ENCODE measurements around the gene PDRG1. TPM values are rescaled to one million over a fixed set of nuclear protein-coding genes. Genes with fewer than 3 reads are reported as not detected.

The PDRG1 gene
- total RNA-seq, 1 donor from 2014 or later = 20.6 TPM

DNA sequence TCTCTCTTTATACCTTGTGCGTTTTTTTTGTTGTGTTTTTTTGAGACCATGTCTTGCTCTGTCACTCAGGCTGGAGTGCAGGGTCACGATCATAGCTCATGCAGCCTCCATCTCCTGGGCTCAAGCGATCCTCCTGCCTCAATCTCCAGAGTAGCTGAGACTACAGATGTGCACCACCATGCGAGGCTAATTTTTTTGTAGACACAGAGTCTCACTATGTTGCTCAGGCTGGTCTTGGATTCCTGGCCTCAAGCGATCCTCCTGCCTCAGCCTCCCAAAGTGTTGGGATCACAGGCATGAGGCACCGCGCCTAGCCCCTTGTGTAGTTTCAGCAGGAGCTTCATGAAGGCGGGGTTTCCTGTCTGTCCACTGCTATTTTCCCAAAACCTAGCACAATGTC lies 27.3 kb downstream of the PDRG1 start:
- Histone ChIP-seq H3K4me2 (ENCODE audit: low read length) (no peak overlapping the region), H3K27ac (ENCODE audit: low read depth, low read length) (no peak overlapping the region), H3K4me1 (ENCODE audit: insufficient read depth, low read length) (no peaks in the 10 kb centered on the region), H3K79me2 (ENCODE audit: insufficient read depth, low read length) (no peaks in the 10 kb centered on the region), H2AFZ (ENCODE audit: low read depth, low read length) (no peak overlapping the region), H3K9me3 (ENCODE audit: insufficient read depth, low read depth, low read length) (no peaks in the 10 kb centered on the region), H3K4me3 (ENCODE audit: insufficient read depth, low read depth, low read length) (no peak overlapping the region), H4K20me1 (ENCODE audit: insufficient read depth, low read length) (no peaks in the 10 kb centered on the region), H3K27me3 (ENCODE audit: insufficient read depth, low read length) (peaks cover 4% of the 10 kb centered on the region), H3K9ac (ENCODE audit: low read length) (no peak overlapping the region), H3K36me3 (ENCODE audit: insufficient read depth, low read length) (no peaks in the 10 kb centered on the region)
- FAIRE-seq (no peak), DNase-seq (ENCODE audit: low read depth) (no peak)
- peaks cover 3% of the 10 kb centered on the region for H3K9me3 Mint-ChIP-seq (ENCODE audit: unreplicated experiment)
- no peaks in the 10 kb centered on the region for H3K36me3 Mint-ChIP-seq (ENCODE audit: low read depth, unreplicated experiment)
- TF ChIP-seq, protein P1, sequence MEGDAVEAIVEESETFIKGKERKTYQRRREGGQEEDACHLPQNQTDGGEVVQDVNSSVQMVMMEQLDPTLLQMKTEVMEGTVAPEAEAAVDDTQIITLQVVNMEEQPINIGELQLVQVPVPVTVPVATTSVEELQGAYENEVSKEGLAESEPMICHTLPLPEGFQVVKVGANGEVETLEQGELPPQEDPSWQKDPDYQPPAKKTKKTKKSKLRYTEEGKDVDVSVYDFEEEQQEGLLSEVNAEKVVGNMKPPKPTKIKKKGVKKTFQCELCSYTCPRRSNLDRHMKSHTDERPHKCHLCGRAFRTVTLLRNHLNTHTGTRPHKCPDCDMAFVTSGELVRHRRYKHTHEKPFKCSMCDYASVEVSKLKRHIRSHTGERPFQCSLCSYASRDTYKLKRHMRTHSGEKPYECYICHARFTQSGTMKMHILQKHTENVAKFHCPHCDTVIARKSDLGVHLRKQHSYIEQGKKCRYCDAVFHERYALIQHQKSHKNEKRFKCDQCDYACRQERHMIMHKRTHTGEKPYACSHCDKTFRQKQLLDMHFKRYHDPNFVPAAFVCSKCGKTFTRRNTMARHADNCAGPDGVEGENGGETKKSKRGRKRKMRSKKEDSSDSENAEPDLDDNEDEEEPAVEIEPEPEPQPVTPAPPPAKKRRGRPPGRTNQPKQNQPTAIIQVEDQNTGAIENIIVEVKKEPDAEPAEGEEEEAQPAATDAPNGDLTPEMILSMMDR (IDR thresholded peaks at IDR 0.05; ENCODE audit: insufficient read depth, low read depth, low read length) = no peak
- no peak for TF ChIP-seq EZH2 (IDR thresholded peaks at IDR 0.05; ENCODE audit: insufficient read depth, low read length)
- peaks cover 22% of the 10 kb centered on the region for H3K27me3 Mint-ChIP-seq (ENCODE audit: low read depth, unreplicated experiment)
- no peak overlapping the region for H3K27ac Mint-ChIP-seq (ENCODE audit: unreplicated experiment)
- no peak overlapping the region for H3K4me3 Mint-ChIP-seq (ENCODE audit: unreplicated experiment)
- H3K4me1 Mint-ChIP-seq (ENCODE audit: low read depth, unreplicated experiment) = no peaks in the 10 kb centered on the region

DNA sequence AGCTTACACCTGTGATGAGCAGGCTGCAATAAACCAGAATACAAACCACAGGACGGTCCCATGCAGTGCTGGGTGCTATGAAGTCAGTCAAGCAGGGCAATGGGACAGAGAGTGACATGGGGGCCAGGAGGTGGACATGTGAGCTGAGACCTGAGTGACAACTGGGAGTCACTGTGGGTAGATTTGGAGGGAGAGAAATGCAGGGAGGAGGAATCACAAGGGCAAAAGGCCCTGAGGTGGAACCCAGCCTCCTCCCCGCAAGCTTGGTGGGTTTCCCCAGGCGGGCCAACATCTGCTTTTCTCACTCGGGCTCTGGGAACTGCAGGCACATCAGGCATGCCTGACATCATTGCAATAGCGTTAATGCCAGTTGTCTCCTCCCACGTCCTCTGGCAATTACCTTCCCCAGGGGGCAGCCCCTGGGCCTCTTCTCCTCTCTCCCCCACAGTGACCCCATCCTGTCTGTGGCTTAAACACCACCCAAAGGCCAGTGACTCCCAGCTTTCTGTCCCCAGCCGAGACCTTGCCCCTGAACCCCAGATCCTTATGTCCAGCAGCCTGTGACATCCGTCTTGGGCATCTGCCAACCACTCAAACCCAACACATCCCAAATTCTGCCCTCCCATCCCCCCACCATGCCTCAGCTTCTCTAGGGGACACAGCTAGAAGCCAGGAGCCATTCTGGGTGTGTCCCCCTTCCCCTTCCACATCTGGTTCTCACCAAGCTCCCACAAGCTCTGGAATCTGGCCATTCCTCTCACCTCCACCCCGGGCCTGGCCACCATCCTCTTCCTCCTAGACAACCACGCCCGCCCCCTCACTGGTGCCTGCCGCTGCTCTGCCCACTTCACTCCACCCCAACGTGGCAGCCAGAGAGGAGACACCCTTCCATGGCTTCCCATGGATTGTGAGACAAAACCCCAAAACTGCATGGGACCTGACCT lies 28.2 kb downstream of the PDRG1 start:
- Mint-ChIP-seq H3K9me3 (ENCODE audit: unreplicated experiment) (peaks cover 3% of the 10 kb centered on the region), H3K36me3 (ENCODE audit: low read depth, unreplicated experiment) (no peaks in the 10 kb centered on the region), H3K4me3 (ENCODE audit: unreplicated experiment) (peak overlapping the region; percentile 55), H3K4me1 (ENCODE audit: low read depth, unreplicated experiment) (no peaks in the 10 kb centered on the region), H3K27ac (ENCODE audit: unreplicated experiment) (peak overlapping the region; percentile 48), H3K27me3 (ENCODE audit: low read depth, unreplicated experiment) (peaks cover 22% of the 10 kb centered on the region)
- TF ChIP-seq, protein P1 (IDR thresholded peaks at IDR 0.05; ENCODE audit: insufficient read depth, low read depth, low read length) = no peak
- TF ChIP-seq EZH2 (IDR thresholded peaks at IDR 0.05; ENCODE audit: insufficient read depth, low read length) = no peak
- H3K4me3 ChIP-seq (ENCODE audit: insufficient read depth, low read depth, low read length) = no peak overlapping the region
- DNase-seq (ENCODE audit: low read depth) (no peak), FAIRE-seq (no peak)
- no peaks in the 10 kb centered on the region for H3K36me3 ChIP-seq (ENCODE audit: insufficient read depth, low read length)
- no peaks in the 10 kb centered on the region for H3K79me2 ChIP-seq (ENCODE audit: insufficient read depth, low read length)
- H4K20me1 ChIP-seq (ENCODE audit: insufficient read depth, low read length) = no peaks in the 10 kb centered on the region
- no peaks in the 10 kb centered on the region for H3K4me1 ChIP-seq (ENCODE audit: insufficient read depth, low read length)
- no peaks in the 10 kb centered on the region for H3K9me3 ChIP-seq (ENCODE audit: insufficient read depth, low read depth, low read length)
- H3K27me3 ChIP-seq (ENCODE audit: insufficient read depth, low read length) = peaks cover 6% of the 10 kb centered on the region
- no peak overlapping the region for H3K9ac ChIP-seq (ENCODE audit: low read length)
- H3K4me2 ChIP-seq (ENCODE audit: low read length) = no peak overlapping the region
- H2AFZ ChIP-seq (ENCODE audit: low read depth, low read length) = no peak overlapping the region
- no peak overlapping the region for H3K27ac ChIP-seq (ENCODE audit: low read depth, low read length)

DNA sequence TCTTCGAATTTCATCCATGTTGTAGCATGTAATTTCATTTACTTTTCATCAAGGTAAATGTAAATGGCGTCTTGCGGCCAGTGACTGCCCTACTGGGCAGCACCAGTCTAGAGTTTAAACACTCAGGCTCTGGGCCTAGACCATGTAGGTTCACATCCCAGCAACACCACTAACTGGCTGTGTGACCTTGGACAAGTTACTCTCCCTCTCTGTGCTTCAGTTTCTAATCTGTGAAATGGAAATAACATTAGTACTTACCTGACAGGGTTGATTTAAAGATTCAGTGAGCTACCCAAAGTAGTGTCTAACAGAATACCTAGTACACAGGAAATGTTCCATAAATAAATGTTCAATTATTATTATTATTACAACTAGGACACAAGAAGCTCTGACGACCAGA lies 29.3 kb downstream of the PDRG1 start:
- Mint-ChIP-seq H3K36me3 (ENCODE audit: low read depth, unreplicated experiment) (no peaks in the 10 kb centered on the region), H3K4me1 (ENCODE audit: low read depth, unreplicated experiment) (peaks cover 4% of the 10 kb centered on the region), H3K4me3 (ENCODE audit: unreplicated experiment) (no peak overlapping the region), H3K9me3 (ENCODE audit: unreplicated experiment) (peaks cover 3% of the 10 kb centered on the region), H3K27ac (ENCODE audit: unreplicated experiment) (no peak overlapping the region), H3K27me3 (ENCODE audit: low read depth, unreplicated experiment) (peaks cover 22% of the 10 kb centered on the region)
- Histone ChIP-seq H3K36me3 (ENCODE audit: insufficient read depth, low read length) (no peaks in the 10 kb centered on the region), H4K20me1 (ENCODE audit: insufficient read depth, low read length) (no peaks in the 10 kb centered on the region), H2AFZ (ENCODE audit: low read depth, low read length) (no peak overlapping the region), H3K9ac (ENCODE audit: low read length) (no peak overlapping the region), H3K4me1 (ENCODE audit: insufficient read depth, low read length) (no peaks in the 10 kb centered on the region), H3K27ac (ENCODE audit: low read depth, low read length) (no peak overlapping the region), H3K79me2 (ENCODE audit: insufficient read depth, low read length) (no peaks in the 10 kb centered on the region), H3K9me3 (ENCODE audit: insufficient read depth, low read depth, low read length) (no peaks in the 10 kb centered on the region), H3K27me3 (ENCODE audit: insufficient read depth, low read length) (peaks cover 9% of the 10 kb centered on the region), H3K4me2 (ENCODE audit: low read length) (no peak overlapping the region), H3K4me3 (ENCODE audit: insufficient read depth, low read depth, low read length) (no peak overlapping the region)
- FAIRE-seq = no peak
- DNase-seq (ENCODE audit: low read depth) = no peak
- TF ChIP-seq, protein P1 (IDR thresholded peaks at IDR 0.05; ENCODE audit: insufficient read depth, low read depth, low read length) = no peak
- TF ChIP-seq EZH2 (IDR thresholded peaks at IDR 0.05; ENCODE audit: insufficient read depth, low read length) = no peak

Measured in astrocyte (in vitro differentiated cells and primary cell).